MM.1S (cell line): ENCODE data around the gene IFT122.
"Not testable (repeated sequence)": the region's sequence is repeated elsewhere in the genome, so short reads cannot be mapped to it uniquely, and the experiment has no call there.

ENCODE experiments used
- DNase-seq: peaks from one replicate; pipeline ENCODE4 v3.0.0-alpha.2; 2015
- H2AFZ ChIP-seq: fragments of 300-600 bp; sonication (generic); 2 replicates; pipeline ENCODE4 v1.6.0; 2016; ENCODE audit warnings: antibody characterized with exemption, low read length
- H3F3A ChIP-seq: fragments of 300-600 bp; sonication (generic); 2 replicates; pipeline ENCODE4 v1.6.1; 2016; ENCODE audit warnings: mild to moderate bottlenecking, antibody characterized with exemption, low read length, moderate library complexity, mixed read lengths; ENCODE audit not compliant: insufficient read depth
- H3K27ac ChIP-seq: fragments of 300-600 bp; sonication (generic); 2 replicates; pipeline ENCODE4 v1.5.1; 2016; ENCODE audit warnings: mild to moderate bottlenecking, low read length
- H3K27me3 ChIP-seq: fragments of 300-600 bp; sonication (generic); replicated peaks from 2 replicates; pipeline ENCODE4 v1.6.0; 2016; ENCODE audit warnings: low read length; ENCODE audit not compliant: insufficient read depth
- H3K36me3 ChIP-seq: fragments of 300-600 bp; sonication (generic); replicated peaks from 2 replicates; pipeline ENCODE4 v1.6.1; 2016; ENCODE audit warnings: mild to moderate bottlenecking, low read length, mixed read lengths; ENCODE audit not compliant: insufficient read depth
- H3K4me1 ChIP-seq: fragments of 300-600 bp; sonication (generic); 2 replicates; pipeline ENCODE4 v1.6.1; 2016; ENCODE audit warnings: low read length, mixed read lengths
- H3K4me2 ChIP-seq: fragments of 300-600 bp; sonication (generic); 2 replicates; pipeline ENCODE4 v1.6.0; 2016; ENCODE audit warnings: low read depth, low read length
- H3K4me3 ChIP-seq: fragments of 300-600 bp; sonication (generic); 2 replicates; pipeline ENCODE4 v1.5.1; 2016; ENCODE audit warnings: low read length, mixed read lengths
- H3K79me2 ChIP-seq: fragments of 300-600 bp; sonication (generic); 2 replicates; pipeline ENCODE4 v1.6.1; 2016; ENCODE audit warnings: mixed run types, low read length, mixed read lengths
- H3K9ac ChIP-seq: fragments of 300-600 bp; sonication (generic); 2 replicates; pipeline ENCODE4 v1.6.1; 2016; ENCODE audit warnings: low read length, mixed read lengths
- H3K9me2 ChIP-seq: fragments of 300-600 bp; sonication (generic); replicated peaks from 2 replicates; pipeline ENCODE4 v1.6.1; 2016; ENCODE audit warnings: mild to moderate bottlenecking, low read length, mixed read lengths; ENCODE audit not compliant: insufficient read depth
- H3K9me3 ChIP-seq: fragments of 300-600 bp; sonication (generic); replicated peaks from 2 replicates; pipeline ENCODE4 v1.6.1; 2016; ENCODE audit warnings: mild to moderate bottlenecking, low read length, mixed read lengths; ENCODE audit not compliant: insufficient read depth
- H4K20me1 ChIP-seq: fragments of 300-600 bp; sonication (generic); 2 replicates; pipeline ENCODE4 v1.6.1; 2016; ENCODE audit warnings: mild to moderate bottlenecking, low read length, moderate library complexity, mixed read lengths; ENCODE audit not compliant: insufficient read depth
- CTCF ChIP-seq: fragments of 300-600 bp; sonication (generic); IDR thresholded peaks from 2 replicates; pipeline ENCODE4 v1.5.1; 2016; ENCODE audit warnings: antibody characterized with exemption, low read length, mixed read lengths
- EZH2 ChIP-seq: fragments of 300-600 bp; sonication (generic); optimal IDR thresholded peaks from 2 replicates; pipeline ENCODE3; 2017; ENCODE audit warnings: low read depth, mild to moderate bottlenecking, antibody characterized with exemption, low read length, mixed read lengths
- EZH2phosphoT487 ChIP-seq: fragments of 300-600 bp; sonication (generic); IDR thresholded peaks from 2 replicates; pipeline ENCODE4 v1.6.1; 2018; ENCODE audit warnings: antibody characterized with exemption, low read length

IFT122 gene

GRCh38 chr3:129513705-129514104 lies 73.7 kb downstream of the IFT122 start:
- Histone ChIP-seq H3K27ac (no peak overlapping the region), H3K36me3 (no peaks in the 10 kb centered on the region), H3K27me3 (no peaks in the 10 kb centered on the region), H3K9me3 (no peaks in the 10 kb centered on the region), H4K20me1 (no peaks in the 10 kb centered on the region), H2AFZ (no peak overlapping the region), H3K4me1 (no peaks in the 10 kb centered on the region), H3F3A (no peaks in the 10 kb centered on the region), H3K9me2 (no peaks in the 10 kb centered on the region), H3K79me2 (no peaks in the 10 kb centered on the region), H3K4me3 (no peak overlapping the region), H3K4me2 (no peak overlapping the region), H3K9ac (no peak overlapping the region)
- DNase-seq = no peak
- TF ChIP-seq EZH2 = no peak
- no peak for TF ChIP-seq EZH2phosphoT487
- TF ChIP-seq CTCF = no peak

- H3F3A ChIP-seq = no peaks in the 10 kb centered on the region
- no peak for DNase-seq
These were observed 74.1 kb downstream of the IFT122 start for GRCh38 chr3:129514110-129514509.

GRCh38 chr3:129514563-129514962 lies 74.5 kb downstream of the IFT122 start:
- TF ChIP-seq CTCF = no peak
- TF ChIP-seq EZH2 = no peak
- TF ChIP-seq EZH2phosphoT487 = no peak

More at GRCh38 chr3:129514110-129514509, 74.1 kb downstream of the IFT122 start:
- Histone ChIP-seq H2AFZ (no peak overlapping the region), H3K9me2 (no peaks in the 10 kb centered on the region), H3K36me3 (no peaks in the 10 kb centered on the region), H3K9me3 (no peaks in the 10 kb centered on the region), H4K20me1 (no peaks in the 10 kb centered on the region), H3K9ac (no peak overlapping the region), H3K27ac (no peak overlapping the region), H3K79me2 (no peaks in the 10 kb centered on the region), H3K27me3 (no peaks in the 10 kb centered on the region), H3K4me2 (no peak overlapping the region), H3K4me3 (no peak overlapping the region), H3K4me1 (no peaks in the 10 kb centered on the region)
- no peak for TF ChIP-seq EZH2

GRCh38 chr3:129515108-129515820 lies 75.2 kb downstream of the IFT122 start:
- H3K9me3 ChIP-seq, H3K4me1 ChIP-seq, H4K20me1 ChIP-seq, H3K79me2 ChIP-seq, H3K9me2 ChIP-seq, H3K27me3 ChIP-seq, H3K9ac ChIP-seq, H3K36me3 ChIP-seq, H3F3A ChIP-seq, H3K4me3 ChIP-seq, DNase-seq, H3K27ac ChIP-seq, H2AFZ ChIP-seq, H3K4me2 ChIP-seq: not testable (repeated sequence)

More at GRCh38 chr3:129514563-129514962, 74.5 kb downstream of the IFT122 start:
- Histone ChIP-seq H3K9me2 (no peaks in the 10 kb centered on the region), H3K79me2 (no peaks in the 10 kb centered on the region), H3F3A (no peaks in the 10 kb centered on the region), H3K4me3 (no peak overlapping the region), H3K4me2 (no peak overlapping the region), H3K36me3 (no peaks in the 10 kb centered on the region), H3K9ac (no peak overlapping the region), H2AFZ (no peak overlapping the region), H4K20me1 (no peaks in the 10 kb centered on the region), H3K27me3 (no peaks in the 10 kb centered on the region), H3K9me3 (no peaks in the 10 kb centered on the region), H3K27ac (no peak overlapping the region), H3K4me1 (no peaks in the 10 kb centered on the region)
- DNase-seq = no peak

- H2AFZ ChIP-seq, H3K79me2 ChIP-seq, H3K4me1 ChIP-seq, DNase-seq, H3K9me2 ChIP-seq, H3K4me2 ChIP-seq, H3F3A ChIP-seq, H3K27me3 ChIP-seq, H3K27ac ChIP-seq, H3K36me3 ChIP-seq, H3K9me3 ChIP-seq, H3K9ac ChIP-seq, H4K20me1 ChIP-seq, H3K4me3 ChIP-seq: not testable (repeated sequence)
These were observed 75.9 kb downstream of the IFT122 start for GRCh38 chr3:129515821-129516432.
